NCI-H1930 (cell line): ENCODE data around the gene CERK.
"Not testable (repeated sequence)": the region's sequence is repeated elsewhere in the genome, so short reads cannot be mapped to it uniquely, and the experiment has no call there.

Source experiments
- DNase-seq, 2 experiments: peaks; one replicate each; lab custom pipeline; 2025; lab: John Stamatoyannopoulos, UW

Gene CERK

GRCh38 chr22:46646531-46647215, 91.4 kb downstream of the CERK start:
- DNase-seq = no peak

- DNase-seq = not testable (repeated sequence)
Measured at GRCh38 chr22:46642840-46643480, 95.1 kb downstream of the CERK start.

- no peak for DNase-seq
Measured at GRCh38 chr22:46641811-46642266, 96.2 kb downstream of the CERK start.

GRCh38 chr22:46640293-46641055, 97.6 kb downstream of the CERK start:
- DNase-seq = no peak

GRCh38 chr22:46639843-46640242, 98.2 kb downstream of the CERK start:
- DNase-seq = no peak

- no peak for DNase-seq
Measured at GRCh38 chr22:46638601-46639431, 99.2 kb downstream of the CERK start.

GRCh38 chr22:46637711-46638600, 100.1 kb downstream of the CERK start:
- DNase-seq = no peak

- DNase-seq = no peak
Measured at GRCh38 chr22:46636221-46637002, 101.6 kb downstream of the CERK start.

- no peak for DNase-seq
Measured at GRCh38 chr22:46635756-46636155, 102.3 kb downstream of the CERK start.

GRCh38 chr22:46634973-46635685, 102.9 kb downstream of the CERK start:
- not testable (repeated sequence) for DNase-seq
